ENCODE data around the gene TRDN. TPM values are rescaled to one million over a fixed set of nuclear protein-coding genes. Genes with fewer than 3 reads are reported as not detected.

The TRDN gene
- total RNA-seq, 1 experiment from 2014 or later, result 39.8 TPM

DNA sequence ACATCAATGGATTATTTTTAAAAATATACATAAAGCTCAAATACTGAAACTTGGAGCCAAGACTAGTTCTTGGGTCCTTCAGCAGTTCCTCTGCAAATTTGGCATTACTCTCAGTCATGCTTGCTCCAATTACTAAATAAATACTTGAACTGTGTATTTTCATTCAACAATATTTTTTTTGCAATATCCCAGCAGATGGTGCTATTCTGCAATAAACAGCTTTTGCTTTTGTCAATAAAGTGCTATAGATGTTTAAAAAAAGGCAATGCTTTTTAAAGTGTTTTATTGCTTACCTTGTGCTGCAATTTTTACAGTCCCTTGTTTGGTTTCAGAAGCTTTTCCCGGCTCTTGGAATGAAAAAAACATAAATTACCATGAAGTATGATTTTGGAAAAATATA, 243.4 kb downstream of the TRDN start:
- no peak for TF ChIP-seq SOX15 (CRISPR knock-in tag; IDR thresholded peaks at IDR 0.05)
- no peak for TF ChIP-seq IRF2 (CRISPR knock-in tag; IDR thresholded peaks at IDR 0.05; ENCODE audit: borderline replicate concordance, low read depth)
- TF ChIP-seq TEAD1 (CRISPR knock-in tag; IDR thresholded peaks at IDR 0.05), result no peak
- no peak for TF ChIP-seq ZNF121 (CRISPR knock-in tag; IDR thresholded peaks at IDR 0.05)
- Mint-ChIP-seq H3K36me3 (no peaks in the 10 kb centered on the region), H3K4me3 (no peak overlapping the region), H3K27ac (no peak overlapping the region), H3K4me1 (peaks cover 8% of the 10 kb centered on the region; the same call in 1 of the 2 replicates), H3K27me3 (ENCODE audit: low read depth) (no peaks in the 10 kb centered on the region), H3K9me3 (no peaks in the 10 kb centered on the region)
- DNase-seq (ENCODE audit: low spot score), result no peak
- CTCF ChIA-PET, result interaction anchor here (1.7 to 2.2 kb wide), 2 partner anchors 13 to 322 kb away, joined by 6 to 13 read pairs; no protein-coding TSS in a partner anchor
- POLR2A ChIA-PET, result no interaction called here
- ATAC-seq, result no peak

DNA sequence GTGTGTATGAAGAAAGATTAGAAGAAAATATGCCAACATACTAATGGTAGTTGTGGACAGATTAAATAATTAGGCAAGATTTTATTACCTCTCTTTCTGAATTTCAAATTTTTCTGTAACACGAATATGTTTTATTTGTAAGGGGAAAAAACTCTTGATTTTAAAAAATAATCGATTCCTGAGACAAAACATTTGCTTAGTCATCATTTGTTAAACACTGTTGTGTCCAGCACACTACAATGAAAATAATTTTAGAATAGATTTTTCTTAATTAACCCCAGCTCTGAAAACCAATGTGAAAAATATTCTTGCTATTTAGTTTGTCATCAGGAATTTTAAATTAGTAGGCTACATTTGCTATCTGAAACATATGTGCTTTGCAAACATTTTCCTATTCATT, 253.0 kb downstream of the TRDN start:
- Mint-ChIP-seq H3K4me1 (no peaks in the 10 kb centered on the region), H3K9me3 (no peaks in the 10 kb centered on the region), H3K27me3 (ENCODE audit: low read depth) (no peaks in the 10 kb centered on the region), H3K36me3 (no peaks in the 10 kb centered on the region), H3K27ac (no peak overlapping the region), H3K4me3 (no peak overlapping the region)
- CTCF ChIA-PET, result interaction anchor here (1.8 kb wide), 1 partner anchor 514 kb away, joined by 5 read pairs; no protein-coding TSS in a partner anchor
- ATAC-seq, result no peak
- no peak for DNase-seq (ENCODE audit: low spot score)
- POLR2A ChIA-PET, result no interaction called here
- TF ChIP-seq ZNF416 (CRISPR knock-in tag; IDR thresholded peaks at IDR 0.05) (no peak), NFE2L1 (CRISPR knock-in tag; IDR thresholded peaks at IDR 0.05) (no peak), ZNF263 (CRISPR knock-in tag; IDR thresholded peaks at IDR 0.05; ENCODE audit: low read depth) (no peak), ZNF219 (CRISPR knock-in tag; IDR thresholded peaks at IDR 0.05; ENCODE audit: borderline replicate concordance) (no peak), JUN (CRISPR knock-in tag; IDR thresholded peaks at IDR 0.05) (no peak), MXD4 (CRISPR knock-in tag; IDR thresholded peaks at IDR 0.05; ENCODE audit: borderline replicate concordance) (no peak), HMGA2 (CRISPR knock-in tag; IDR thresholded peaks at IDR 0.05) (no peak), GTF2I (CRISPR knock-in tag; conservative IDR thresholded peaks at IDR 0.05) (no peak), EMX1 (CRISPR knock-in tag; IDR thresholded peaks at IDR 0.05) (no peak)
- TF ChIP-seq, protein P1, sequence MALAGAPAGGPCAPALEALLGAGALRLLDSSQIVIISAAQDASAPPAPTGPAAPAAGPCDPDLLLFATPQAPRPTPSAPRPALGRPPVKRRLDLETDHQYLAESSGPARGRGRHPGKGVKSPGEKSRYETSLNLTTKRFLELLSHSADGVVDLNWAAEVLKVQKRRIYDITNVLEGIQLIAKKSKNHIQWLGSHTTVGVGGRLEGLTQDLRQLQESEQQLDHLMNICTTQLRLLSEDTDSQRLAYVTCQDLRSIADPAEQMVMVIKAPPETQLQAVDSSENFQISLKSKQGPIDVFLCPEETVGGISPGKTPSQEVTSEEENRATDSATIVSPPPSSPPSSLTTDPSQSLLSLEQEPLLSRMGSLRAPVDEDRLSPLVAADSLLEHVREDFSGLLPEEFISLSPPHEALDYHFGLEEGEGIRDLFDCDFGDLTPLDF (CRISPR knock-in tag; IDR thresholded peaks at IDR 0.05), result no peak

DNA sequence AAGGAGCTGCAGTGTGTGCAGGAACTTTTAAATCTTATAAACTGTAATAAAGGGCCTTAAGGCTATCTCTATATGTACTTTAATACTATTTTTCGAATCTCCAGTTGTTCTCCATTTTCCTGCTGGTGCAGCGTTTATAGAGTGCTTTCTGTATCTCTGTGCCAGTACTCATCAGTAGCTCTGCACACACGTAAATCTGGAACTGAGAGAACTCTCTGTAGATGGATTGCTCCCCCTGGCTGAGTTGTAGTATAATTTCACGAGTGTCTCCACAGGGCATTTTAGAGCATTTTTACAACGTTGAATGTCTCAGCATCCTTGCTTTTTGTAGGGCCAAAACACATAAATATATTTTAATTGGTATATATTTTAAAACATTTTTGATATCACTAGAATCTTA, 256.5 kb downstream of the TRDN start:
- no peaks in the 10 kb centered on the region for H3K4me1 Mint-ChIP-seq
- peak; percentile 91 for ATAC-seq
- ChIA-PET POLR2A (no interaction called here), CTCF (interaction anchor here (0.9 to 2.1 kb wide), 7 partner anchors 13 to 586 kb away, joined by 3 to 15 read pairs (median 6); no protein-coding TSS in a partner anchor)
- H3K4me3 Mint-ChIP-seq, result no peak overlapping the region
- H3K9me3 Mint-ChIP-seq, result no peaks in the 10 kb centered on the region
- H3K27me3 Mint-ChIP-seq (ENCODE audit: low read depth), result no peaks in the 10 kb centered on the region
- H3K27ac Mint-ChIP-seq, result no peak overlapping the region
- no peak for TF ChIP-seq NFE2L1 (CRISPR knock-in tag; IDR thresholded peaks at IDR 0.05)
- H3K36me3 Mint-ChIP-seq, result no peaks in the 10 kb centered on the region
- no peak for DNase-seq (ENCODE audit: low spot score)

DNA sequence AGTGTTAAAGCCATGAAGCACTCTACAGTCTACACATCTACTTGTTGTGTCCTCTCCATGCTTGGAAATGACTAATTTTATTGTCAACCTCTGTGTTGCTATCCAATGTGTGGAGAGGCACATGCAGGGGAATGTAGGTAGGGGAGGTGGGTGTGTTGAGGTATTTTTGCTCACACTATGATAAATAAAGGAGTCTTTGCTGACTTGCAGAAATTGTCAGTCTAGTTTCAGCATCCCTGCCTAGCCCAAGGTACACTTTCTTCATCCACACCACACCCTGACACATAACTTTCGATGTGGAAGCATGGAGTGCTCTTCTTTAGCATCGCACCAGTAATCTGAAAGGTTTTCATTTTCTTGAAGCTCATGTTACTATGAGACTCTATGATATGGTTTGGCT, 264.0 kb downstream of the TRDN start:
- H3K4me3 Mint-ChIP-seq, result no peak overlapping the region
- no peaks in the 10 kb centered on the region for H3K36me3 Mint-ChIP-seq
- peaks cover 13% of the 10 kb centered on the region for H3K9me3 Mint-ChIP-seq
- no peaks in the 10 kb centered on the region for H3K27me3 Mint-ChIP-seq (ENCODE audit: low read depth)
- H3K27ac Mint-ChIP-seq, result no peak overlapping the region
- CTCF ChIA-PET, result interaction anchor here (0.8 kb wide), 1 partner anchor 343 kb away, joined by 3 read pairs; no protein-coding TSS in a partner anchor
- H3K4me1 Mint-ChIP-seq, result no peaks in the 10 kb centered on the region
- ATAC-seq (no peak), DNase-seq (ENCODE audit: low spot score) (no peak)
- POLR2A ChIA-PET, result no interaction called here
- TF ChIP-seq, protein P2, sequence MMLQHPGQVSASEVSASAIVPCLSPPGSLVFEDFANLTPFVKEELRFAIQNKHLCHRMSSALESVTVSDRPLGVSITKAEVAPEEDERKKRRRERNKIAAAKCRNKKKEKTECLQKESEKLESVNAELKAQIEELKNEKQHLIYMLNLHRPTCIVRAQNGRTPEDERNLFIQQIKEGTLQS (CRISPR knock-in tag; conservative IDR thresholded peaks at IDR 0.05), result no peak
- TF ChIP-seq KAT7 (CRISPR knock-in tag; IDR thresholded peaks at IDR 0.05; ENCODE audit: borderline replicate concordance) (no peak), NR1H2 (CRISPR knock-in tag; IDR thresholded peaks at IDR 0.05) (no peak), SP1 (CRISPR knock-in tag; conservative IDR thresholded peaks at IDR 0.05) (no peak)
- TF ChIP-seq, protein P3, sequence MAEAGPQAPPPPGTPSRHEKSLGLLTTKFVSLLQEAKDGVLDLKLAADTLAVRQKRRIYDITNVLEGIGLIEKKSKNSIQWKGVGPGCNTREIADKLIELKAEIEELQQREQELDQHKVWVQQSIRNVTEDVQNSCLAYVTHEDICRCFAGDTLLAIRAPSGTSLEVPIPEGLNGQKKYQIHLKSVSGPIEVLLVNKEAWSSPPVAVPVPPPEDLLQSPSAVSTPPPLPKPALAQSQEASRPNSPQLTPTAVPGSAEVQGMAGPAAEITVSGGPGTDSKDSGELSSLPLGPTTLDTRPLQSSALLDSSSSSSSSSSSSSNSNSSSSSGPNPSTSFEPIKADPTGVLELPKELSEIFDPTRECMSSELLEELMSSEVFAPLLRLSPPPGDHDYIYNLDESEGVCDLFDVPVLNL (CRISPR knock-in tag; IDR thresholded peaks at IDR 0.05; ENCODE audit: borderline replicate concordance, low read depth), result no peak
- TF ChIP-seq, protein P4, sequence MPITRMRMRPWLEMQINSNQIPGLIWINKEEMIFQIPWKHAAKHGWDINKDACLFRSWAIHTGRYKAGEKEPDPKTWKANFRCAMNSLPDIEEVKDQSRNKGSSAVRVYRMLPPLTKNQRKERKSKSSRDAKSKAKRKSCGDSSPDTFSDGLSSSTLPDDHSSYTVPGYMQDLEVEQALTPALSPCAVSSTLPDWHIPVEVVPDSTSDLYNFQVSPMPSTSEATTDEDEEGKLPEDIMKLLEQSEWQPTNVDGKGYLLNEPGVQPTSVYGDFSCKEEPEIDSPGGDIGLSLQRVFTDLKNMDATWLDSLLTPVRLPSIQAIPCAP (CRISPR knock-in tag; IDR thresholded peaks at IDR 0.05), result no peak
- TF ChIP-seq, protein P5, sequence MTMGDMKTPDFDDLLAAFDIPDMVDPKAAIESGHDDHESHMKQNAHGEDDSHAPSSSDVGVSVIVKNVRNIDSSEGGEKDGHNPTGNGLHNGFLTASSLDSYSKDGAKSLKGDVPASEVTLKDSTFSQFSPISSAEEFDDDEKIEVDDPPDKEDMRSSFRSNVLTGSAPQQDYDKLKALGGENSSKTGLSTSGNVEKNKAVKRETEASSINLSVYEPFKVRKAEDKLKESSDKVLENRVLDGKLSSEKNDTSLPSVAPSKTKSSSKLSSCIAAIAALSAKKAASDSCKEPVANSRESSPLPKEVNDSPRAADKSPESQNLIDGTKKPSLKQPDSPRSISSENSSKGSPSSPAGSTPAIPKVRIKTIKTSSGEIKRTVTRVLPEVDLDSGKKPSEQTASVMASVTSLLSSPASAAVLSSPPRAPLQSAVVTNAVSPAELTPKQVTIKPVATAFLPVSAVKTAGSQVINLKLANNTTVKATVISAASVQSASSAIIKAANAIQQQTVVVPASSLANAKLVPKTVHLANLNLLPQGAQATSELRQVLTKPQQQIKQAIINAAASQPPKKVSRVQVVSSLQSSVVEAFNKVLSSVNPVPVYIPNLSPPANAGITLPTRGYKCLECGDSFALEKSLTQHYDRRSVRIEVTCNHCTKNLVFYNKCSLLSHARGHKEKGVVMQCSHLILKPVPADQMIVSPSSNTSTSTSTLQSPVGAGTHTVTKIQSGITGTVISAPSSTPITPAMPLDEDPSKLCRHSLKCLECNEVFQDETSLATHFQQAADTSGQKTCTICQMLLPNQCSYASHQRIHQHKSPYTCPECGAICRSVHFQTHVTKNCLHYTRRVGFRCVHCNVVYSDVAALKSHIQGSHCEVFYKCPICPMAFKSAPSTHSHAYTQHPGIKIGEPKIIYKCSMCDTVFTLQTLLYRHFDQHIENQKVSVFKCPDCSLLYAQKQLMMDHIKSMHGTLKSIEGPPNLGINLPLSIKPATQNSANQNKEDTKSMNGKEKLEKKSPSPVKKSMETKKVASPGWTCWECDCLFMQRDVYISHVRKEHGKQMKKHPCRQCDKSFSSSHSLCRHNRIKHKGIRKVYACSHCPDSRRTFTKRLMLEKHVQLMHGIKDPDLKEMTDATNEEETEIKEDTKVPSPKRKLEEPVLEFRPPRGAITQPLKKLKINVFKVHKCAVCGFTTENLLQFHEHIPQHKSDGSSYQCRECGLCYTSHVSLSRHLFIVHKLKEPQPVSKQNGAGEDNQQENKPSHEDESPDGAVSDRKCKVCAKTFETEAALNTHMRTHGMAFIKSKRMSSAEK (CRISPR knock-in tag; IDR thresholded peaks at IDR 0.05; ENCODE audit: borderline replicate concordance), result no peak
- TF ChIP-seq, protein P6, sequence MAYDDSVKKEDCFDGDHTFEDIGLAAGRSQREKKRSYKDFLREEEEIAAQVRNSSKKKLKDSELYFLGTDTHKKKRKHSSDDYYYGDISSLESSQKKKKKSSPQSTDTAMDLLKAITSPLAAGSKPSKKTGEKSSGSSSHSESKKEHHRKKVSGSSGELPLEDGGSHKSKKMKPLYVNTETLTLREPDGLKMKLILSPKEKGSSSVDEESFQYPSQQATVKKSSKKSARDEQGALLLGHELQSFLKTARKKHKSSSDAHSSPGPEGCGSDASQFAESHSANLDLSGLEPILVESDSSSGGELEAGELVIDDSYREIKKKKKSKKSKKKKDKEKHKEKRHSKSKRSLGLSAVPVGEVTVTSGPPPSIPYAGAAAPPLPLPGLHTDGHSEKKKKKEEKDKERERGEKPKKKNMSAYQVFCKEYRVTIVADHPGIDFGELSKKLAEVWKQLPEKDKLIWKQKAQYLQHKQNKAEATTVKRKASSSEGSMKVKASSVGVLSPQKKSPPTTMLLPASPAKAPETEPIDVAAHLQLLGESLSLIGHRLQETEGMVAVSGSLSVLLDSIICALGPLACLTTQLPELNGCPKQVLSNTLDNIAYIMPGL (CRISPR knock-in tag; IDR thresholded peaks at IDR 0.05), result no peak
